Measurements from ENCODE around the gene NKAIN4.

NKAIN4 gene

DNA sequence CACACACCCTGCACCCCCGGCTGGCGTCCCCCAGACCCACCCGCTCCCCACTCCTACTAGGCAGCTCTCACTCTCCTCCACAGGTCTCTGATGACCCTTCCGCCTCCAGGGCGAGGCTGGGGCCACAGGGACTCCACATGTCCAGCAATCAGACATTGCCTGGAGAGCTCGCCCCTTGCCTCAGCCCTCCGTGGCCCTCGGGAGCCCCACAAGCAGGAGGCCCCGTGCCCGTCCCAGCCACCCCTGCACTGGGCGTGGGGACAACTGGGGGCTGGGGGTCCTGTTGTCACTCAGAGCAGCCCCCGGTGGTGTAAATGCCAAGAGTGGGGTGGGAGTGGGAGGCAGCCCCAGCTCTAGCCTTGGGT, 40.3 kb upstream of the NKAIN4 start:
- TF ChIP-seq, protein P1, sequence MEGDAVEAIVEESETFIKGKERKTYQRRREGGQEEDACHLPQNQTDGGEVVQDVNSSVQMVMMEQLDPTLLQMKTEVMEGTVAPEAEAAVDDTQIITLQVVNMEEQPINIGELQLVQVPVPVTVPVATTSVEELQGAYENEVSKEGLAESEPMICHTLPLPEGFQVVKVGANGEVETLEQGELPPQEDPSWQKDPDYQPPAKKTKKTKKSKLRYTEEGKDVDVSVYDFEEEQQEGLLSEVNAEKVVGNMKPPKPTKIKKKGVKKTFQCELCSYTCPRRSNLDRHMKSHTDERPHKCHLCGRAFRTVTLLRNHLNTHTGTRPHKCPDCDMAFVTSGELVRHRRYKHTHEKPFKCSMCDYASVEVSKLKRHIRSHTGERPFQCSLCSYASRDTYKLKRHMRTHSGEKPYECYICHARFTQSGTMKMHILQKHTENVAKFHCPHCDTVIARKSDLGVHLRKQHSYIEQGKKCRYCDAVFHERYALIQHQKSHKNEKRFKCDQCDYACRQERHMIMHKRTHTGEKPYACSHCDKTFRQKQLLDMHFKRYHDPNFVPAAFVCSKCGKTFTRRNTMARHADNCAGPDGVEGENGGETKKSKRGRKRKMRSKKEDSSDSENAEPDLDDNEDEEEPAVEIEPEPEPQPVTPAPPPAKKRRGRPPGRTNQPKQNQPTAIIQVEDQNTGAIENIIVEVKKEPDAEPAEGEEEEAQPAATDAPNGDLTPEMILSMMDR (IDR thresholded peaks at IDR 0.05), result no peak

DNA sequence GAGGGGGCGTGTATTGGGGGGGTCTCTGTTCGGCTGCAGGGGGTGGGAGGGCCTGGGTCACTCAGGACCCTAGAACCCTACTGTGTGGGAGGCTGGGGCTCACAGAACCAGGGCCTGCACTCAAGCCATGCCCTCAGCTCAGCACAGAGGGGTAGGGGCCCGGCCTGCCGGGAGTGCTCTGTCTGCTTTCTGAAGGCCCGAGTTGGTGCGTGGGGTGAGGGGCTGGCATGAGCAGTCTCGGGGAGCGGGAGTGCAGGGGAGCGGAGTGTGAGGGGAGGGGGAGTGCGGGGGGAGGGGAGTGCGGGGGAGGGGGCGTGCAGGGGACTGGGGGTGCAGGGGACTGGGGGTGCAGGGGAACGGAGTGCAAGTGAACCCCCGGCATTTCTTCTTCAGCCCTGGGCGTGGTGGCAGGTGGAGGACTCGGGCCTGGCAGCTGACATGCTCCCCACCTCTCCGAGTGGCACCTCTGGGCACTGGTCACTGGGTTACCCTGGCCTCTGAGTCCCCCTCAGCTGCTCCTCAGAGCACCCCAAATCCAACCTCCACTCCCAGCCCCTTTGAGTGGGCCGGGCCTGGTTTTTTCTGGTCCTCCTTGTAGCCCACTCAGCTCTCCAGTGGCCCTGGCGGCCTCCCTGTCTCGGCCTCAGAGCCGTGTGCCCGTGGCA, 39.7 kb upstream of the NKAIN4 start:
- Histone ChIP-seq H3K36me3 (peaks cover 0 to 9% (median 5%) of the 10 kb centered on the region in 3 donors), H3K27ac (no peak overlapping the region), H3K4me3 (no peak overlapping the region), H3K27me3 (peaks cover 0 to 72% of the 10 kb centered on the region in 2 donors), H3K4me1 (peaks cover 0 to 5% (median 0%) of the 10 kb centered on the region in 4 donors), H3K9me3 (no peaks in the 10 kb centered on the region)
- no peak for DNase-seq
- TF ChIP-seq, protein P1 (IDR thresholded peaks at IDR 0.05), result no peak
- intact Hi-C loops (cut with DNase I; ENCODE audit: low total_unique reads), result no loop called here

More for the DNA sequence above, 40.3 kb upstream of the NKAIN4 start:
- no peak for DNase-seq
- intact Hi-C loops (cut with DNase I; ENCODE audit: low total_unique reads), result no loop called here
- Histone ChIP-seq H3K9me3 (no peaks in the 10 kb centered on the region), H3K27ac (no peak overlapping the region), H3K27me3 (peaks cover 0 to 76% of the 10 kb centered on the region in 2 donors), H3K4me3 (no peak overlapping the region), H3K36me3 (peaks cover 0 to 4% (median 0%) of the 10 kb centered on the region in 3 donors), H3K4me1 (peaks cover 0 to 5% (median 0%) of the 10 kb centered on the region in 4 donors)

DNA sequence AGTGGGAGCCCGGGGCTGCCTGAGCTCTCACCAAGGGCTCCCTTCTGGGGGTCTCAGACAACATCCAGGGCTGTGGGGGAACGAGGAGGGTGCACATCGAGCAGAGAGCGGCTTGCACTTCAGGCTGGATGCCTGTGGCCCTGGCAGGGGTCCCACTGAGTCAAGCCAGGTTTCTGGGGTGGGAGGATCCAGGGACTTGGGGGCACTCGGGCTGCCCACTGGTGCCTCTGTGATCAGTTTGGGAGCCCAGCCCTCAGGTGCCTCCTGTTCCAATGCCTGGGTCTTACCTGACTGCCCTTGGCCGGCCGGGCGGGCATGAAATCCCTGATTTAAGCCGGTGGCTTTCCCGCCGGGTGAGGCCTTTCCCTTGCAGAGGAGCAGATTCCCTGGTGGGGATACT, 39.2 kb upstream of the NKAIN4 start:
- peaks cover 0 to 67% of the 10 kb centered on the region in 2 donors for H3K27me3 ChIP-seq
- H3K9me3 ChIP-seq, result no peaks in the 10 kb centered on the region
- no peak for DNase-seq
- H3K27ac ChIP-seq, result no peak overlapping the region
- no peak overlapping the region for H3K4me3 ChIP-seq
- TF ChIP-seq, protein P1 (IDR thresholded peaks at IDR 0.05), result no peak
- intact Hi-C loops (cut with DNase I; ENCODE audit: low total_unique reads), result no loop called here
- H3K36me3 ChIP-seq, result peaks cover 5 to 15% (median 10%) of the 10 kb centered on the region in 3 donors
- peaks cover 0 to 5% (median 0%) of the 10 kb centered on the region in 4 donors for H3K4me1 ChIP-seq

DNA sequence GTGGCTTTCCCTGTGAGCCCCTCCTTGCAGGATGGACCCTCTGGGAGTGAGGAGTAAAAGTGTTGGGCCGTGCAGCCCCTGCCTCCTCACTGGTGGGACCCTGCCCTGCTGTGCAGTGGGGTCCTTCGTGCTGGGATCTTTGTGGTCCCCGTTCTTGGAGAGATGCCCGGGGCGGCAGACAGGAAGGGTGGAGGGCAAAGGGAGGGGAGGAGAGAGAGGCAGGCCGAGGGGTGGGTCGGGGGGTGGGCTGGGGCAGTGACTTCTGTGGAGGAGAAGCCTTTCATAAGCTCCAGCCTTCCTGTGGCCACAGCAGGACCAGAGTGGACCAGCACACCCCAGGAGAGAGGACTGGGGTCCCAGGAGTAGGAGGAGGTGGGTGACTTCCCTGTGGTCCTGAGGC, 38.6 kb upstream of the NKAIN4 start, which contains the start of gene COL20A1:
Gene COL20A1, plus strand, starts transcription at position 283 of the 400 bp plus-strand sequence. CDS start 1,922 bp downstream, outside the sequence.
- DNase-seq, result no peak
- Histone ChIP-seq H3K4me3 (no peak within 1 kb of the TSS), H3K36me3 (peaks cover 10 to 20% (median 16%) of the 10 kb centered on the region in 3 donors), H3K9me3 (no peaks in the 10 kb centered on the region), H3K27ac (no peak within 1 kb of the TSS), H3K4me1 (peaks cover 0 to 5% (median 0%) of the 10 kb centered on the region in 4 donors), H3K27me3 (peaks cover 0 to 61% of the 10 kb centered on the region in 2 donors)
- intact Hi-C loops (cut with DNase I; ENCODE audit: low total_unique reads), result no loop called here
- TF ChIP-seq, protein P1 (IDR thresholded peaks at IDR 0.05), result no peak

- TF ChIP-seq, protein P1 (IDR thresholded peaks at IDR 0.05), result no peak
- H3K36me3 ChIP-seq, result peaks cover 16 to 26% (median 22%) of the 10 kb centered on the region in 3 donors
- H3K9me3 ChIP-seq, result no peaks in the 10 kb centered on the region
- intact Hi-C loops (cut with DNase I; ENCODE audit: low total_unique reads), result no loop called here
- DNase-seq, result no peak
- H3K27ac ChIP-seq, result no peak overlapping the region
- H3K27me3 ChIP-seq, result peaks cover 0 to 55% of the 10 kb centered on the region in 2 donors
- no peak overlapping the region for H3K4me3 ChIP-seq
- peaks cover 0 to 5% (median 0%) of the 10 kb centered on the region in 4 donors for H3K4me1 ChIP-seq
These were observed 38.0 kb upstream of the NKAIN4 start for GRCh38 chr20:63292292-63292701.

Measured in tibial artery (tissue), 4 donors.